HG03135 (cell line): ENCODE data around the gene UNKL.
A peak's percentile ranks its signal among the peaks of the same experiment; 100 is the strongest.

Source experiments
- ATAC-seq: cut with Tn5 transposase; IDR thresholded peaks from one replicate; pipeline ENCODE4 v1.9.1; 2021; ENCODE audit warnings: mild to moderate bottlenecking, moderate library complexity; ENCODE audit not compliant: unreplicated experiment

The UNKL gene

GRCh38 chr16:1378804-1379303 is 35.6 kb downstream of the UNKL start:
- ATAC-seq, result peak; percentile 35

- ATAC-seq, result no peak
Observed at GRCh38 chr16:1378087-1378803, 36.3 kb downstream of the UNKL start.

GRCh38 chr16:1377406-1378010 is 37.0 kb downstream of the UNKL start:
- ATAC-seq, result no peak

GRCh38 chr16:1375741-1376410 is 38.6 kb downstream of the UNKL start:
- no peak for ATAC-seq

GRCh38 chr16:1375298-1375640 is 39.2 kb downstream of the UNKL start:
- ATAC-seq, result no peak

- no peak for ATAC-seq
Observed at GRCh38 chr16:1374418-1375297, 39.8 kb downstream of the UNKL start.

GRCh38 chr16:1372292-1372950 is 42.1 kb downstream of the UNKL start:
- ATAC-seq, result no peak

GRCh38 chr16:1371054-1371978 is 43.2 kb downstream of the UNKL start:
- ATAC-seq, result no peak

- ATAC-seq, result no peak
Observed at GRCh38 chr16:1367486-1368174, 46.9 kb downstream of the UNKL start.

GRCh38 chr16:1366712-1367299 is 47.7 kb downstream of the UNKL start:
- ATAC-seq, result no peak

GRCh38 chr16:1366060-1366711 is 48.3 kb downstream of the UNKL start:
- ATAC-seq, result no peak

GRCh38 chr16:1364510-1364909 is 50.0 kb downstream of the UNKL start:
- ATAC-seq, result no peak

GRCh38 chr16:1363501-1364041 is 50.9 kb downstream of the UNKL start:
- no peak for ATAC-seq

GRCh38 chr16:1362807-1363206 is 51.7 kb downstream of the UNKL start:
- no peak for ATAC-seq

- ATAC-seq, result no peak
Observed at GRCh38 chr16:1361685-1362360, 52.7 kb downstream of the UNKL start.

GRCh38 chr16:1357906-1358566 is 56.5 kb downstream of the UNKL start:
- ATAC-seq, result no peak
